Fibroblast of skin of right biceps (primary cell): ENCODE measurements around the gene CARHSP1.
A peak's percentile ranks its signal among the peaks of the same experiment; 100 is the strongest.
"Not testable (repeated sequence)": the region's sequence is repeated elsewhere in the genome, so short reads cannot be mapped to it uniquely, and the experiment has no call there.

ENCODE experiments used
- DNase-seq: peaks from one replicate; pipeline ENCODE4 v3.0.0-alpha.2; 2013

The CARHSP1 gene

DNA sequence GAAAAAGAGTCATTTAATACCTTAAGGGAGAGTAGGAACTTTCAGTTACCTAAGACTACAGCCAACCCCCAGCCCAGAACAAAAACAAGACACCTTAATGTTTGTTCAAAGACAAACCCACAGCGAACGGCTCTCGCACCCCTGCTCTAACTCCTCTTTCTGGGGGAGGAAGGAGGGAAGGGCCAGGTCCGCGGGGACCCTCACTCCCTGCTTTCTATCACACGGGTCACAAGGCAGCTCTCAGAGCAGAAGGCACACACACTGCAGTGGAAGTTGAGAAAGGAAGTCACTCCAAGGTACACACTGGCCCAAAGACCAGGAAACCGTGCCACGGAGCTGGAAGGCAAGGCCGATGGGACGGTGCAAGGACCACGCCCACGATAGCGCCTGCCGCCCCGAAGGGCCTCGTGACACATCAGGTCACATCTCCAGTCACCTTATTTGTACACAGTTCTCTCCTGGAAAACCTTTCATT lies 23.3 kb upstream of the CARHSP1 start:
- no peak for DNase-seq

GRCh38 chr16:8890549-8890921 lies 21.7 kb upstream of the CARHSP1 start:
- DNase-seq: no peak

- no peak for DNase-seq
Measured at GRCh38 chr16:8889893-8890548, 21.2 kb upstream of the CARHSP1 start.

GRCh38 chr16:8888951-8889892 lies 20.4 kb upstream of the CARHSP1 start:
- no peak for DNase-seq

DNA sequence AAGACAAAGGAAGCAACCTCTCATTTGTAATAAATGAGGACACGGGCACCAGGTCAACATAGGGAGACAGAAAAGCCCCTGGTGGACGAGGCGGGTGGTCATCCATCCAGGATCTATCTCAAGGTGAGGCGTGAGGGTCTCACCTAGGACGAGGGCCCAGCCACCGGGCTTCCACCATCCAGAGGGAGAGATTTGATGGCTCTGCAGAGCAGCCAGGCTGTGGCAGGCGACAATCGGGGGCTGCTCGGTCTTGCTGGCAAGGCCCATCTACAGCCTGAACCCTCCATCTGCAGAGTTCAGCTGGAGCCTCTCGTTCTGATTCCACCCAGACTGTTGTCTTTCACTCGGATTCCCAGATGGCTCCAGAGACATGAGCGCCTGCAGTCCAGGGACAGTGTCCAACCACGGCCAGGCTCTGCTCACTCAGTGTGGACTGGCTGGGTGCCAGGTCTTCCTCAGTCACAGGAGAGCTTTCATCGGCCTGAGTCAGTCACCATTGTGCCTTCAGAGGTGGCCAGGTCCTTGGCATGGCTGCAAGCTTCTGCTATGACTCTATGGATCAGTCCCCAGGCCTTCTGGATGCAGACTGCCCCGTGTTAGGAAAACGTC lies 19.2 kb upstream of the CARHSP1 start:
- DNase-seq: peak; percentile 67

- DNase-seq: no peak
Measured at GRCh38 chr16:8887431-8887765, 18.6 kb upstream of the CARHSP1 start.

- no peak for DNase-seq
Measured at GRCh38 chr16:8886593-8887430, 18.0 kb upstream of the CARHSP1 start.

- peak; percentile 36 for DNase-seq
Measured at GRCh38 chr16:8885674-8886592, 17.1 kb upstream of the CARHSP1 start.

DNA sequence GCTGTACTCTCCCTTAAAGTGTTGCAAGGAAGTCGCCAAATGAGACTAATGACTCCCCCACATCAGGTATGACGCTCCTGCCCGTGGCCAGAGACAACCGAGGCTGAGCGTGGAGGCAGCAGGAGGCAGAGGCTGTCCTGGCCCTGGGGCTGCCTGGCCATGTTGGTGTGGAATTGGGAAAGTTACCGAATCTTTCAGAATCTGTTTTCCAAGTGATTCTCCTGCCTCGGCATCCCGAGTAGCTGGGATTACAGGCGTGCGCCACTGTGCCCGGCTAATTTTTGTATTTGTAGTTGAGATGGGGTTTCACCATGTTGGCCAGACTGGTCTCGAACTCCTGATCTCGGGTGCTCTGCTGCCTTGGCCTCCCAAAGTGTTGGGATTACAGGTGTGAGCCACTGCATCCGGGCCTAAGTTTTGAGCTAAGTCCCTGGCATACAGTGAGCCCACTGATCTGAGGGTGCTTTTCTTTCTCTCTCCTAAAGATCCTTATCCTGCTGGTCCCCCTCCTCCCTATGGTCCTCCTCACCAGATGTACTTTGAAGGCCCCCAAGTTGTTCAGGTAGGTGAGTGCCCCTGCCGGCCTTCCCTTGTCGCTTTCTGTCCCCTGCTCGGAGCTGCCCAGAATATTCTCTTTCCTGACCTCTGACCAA lies 14.0 kb upstream of the CARHSP1 start:
- DNase-seq: no peak

- DNase-seq: no peak
Measured at GRCh38 chr16:8882041-8882617, 13.3 kb upstream of the CARHSP1 start, which contains the start of gene LITAFD. Gene LITAFD, plus strand, starts transcription at chr16:8882351. Its CDS starts 2,005 bp downstream, at chr16:8884356.

GRCh38 chr16:8880839-8881510 lies 12.2 kb upstream of the CARHSP1 start:
- DNase-seq: no peak

DNA sequence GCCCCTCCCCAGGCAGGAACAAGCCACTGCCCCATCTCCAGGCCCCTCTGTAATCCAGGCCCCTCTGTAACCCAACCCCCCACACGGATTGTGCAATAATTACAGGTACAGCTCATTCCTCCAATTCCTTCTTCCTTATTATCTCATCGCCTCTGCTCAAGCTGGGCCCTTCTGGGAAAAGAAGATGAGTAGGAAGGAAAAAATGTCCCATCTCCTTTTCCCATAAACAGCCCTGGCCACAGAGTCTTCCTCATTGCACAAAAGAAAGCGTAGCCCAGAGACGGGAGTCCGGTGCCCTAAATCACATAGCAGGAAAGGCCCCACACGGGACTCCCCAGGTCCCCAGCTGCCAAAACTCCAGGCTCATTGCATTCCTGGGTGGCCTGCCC lies 9.7 kb upstream of the CARHSP1 start:
- peak; percentile 94 for DNase-seq

DNA sequence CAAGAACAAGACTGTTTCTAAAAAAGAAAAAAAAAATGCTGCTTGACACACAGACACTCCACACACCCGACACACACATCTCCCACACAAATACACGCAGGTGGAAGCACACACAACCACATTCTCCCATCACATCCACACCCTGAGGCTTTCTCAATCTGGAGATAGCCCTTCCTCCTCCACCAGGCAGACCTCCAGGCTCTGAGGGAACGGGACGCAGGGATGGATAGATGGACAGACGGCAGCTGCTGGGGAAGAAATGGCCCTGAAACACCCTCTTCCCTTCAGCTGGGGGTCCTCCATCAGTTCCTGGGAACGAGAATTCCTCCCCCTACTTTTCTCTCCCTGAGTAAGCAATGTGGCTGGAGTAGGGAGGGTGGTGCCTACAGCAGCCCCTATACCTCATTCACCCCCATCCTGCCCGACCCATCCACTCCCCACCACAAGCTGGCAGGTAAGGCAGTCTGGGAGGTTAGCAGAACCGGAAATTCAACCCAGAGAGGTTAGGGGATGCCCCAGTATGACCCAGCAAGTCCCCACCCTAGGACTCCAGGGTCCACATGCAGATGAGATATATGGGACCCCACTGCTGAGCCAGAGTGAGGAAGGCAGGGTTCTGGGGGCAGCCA lies 9.2 kb upstream of the CARHSP1 start:
- no peak for DNase-seq

- not testable (repeated sequence) for DNase-seq
Measured at GRCh38 chr16:8875317-8875716, 6.5 kb upstream of the CARHSP1 start.

GRCh38 chr16:8874388-8874787 lies 5.6 kb upstream of the CARHSP1 start:
- DNase-seq: peak; percentile 42

DNA sequence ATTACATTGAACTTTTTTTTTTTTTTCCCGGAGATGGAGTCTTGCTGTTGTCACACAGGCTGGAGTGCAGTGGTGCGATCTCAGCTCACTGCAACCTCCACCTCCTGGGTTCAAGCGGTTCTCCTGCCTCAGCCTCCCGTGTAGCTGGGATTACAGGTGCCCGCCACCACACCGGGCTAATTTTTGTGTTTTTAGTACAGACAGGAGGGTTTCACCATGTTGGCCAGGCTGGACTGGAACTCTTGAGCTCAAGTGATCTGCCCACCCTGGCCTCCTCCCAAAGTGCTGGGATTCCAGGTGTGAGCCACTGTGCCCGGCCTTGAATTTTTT lies 5.0 kb upstream of the CARHSP1 start:
- DNase-seq: not testable (repeated sequence)

DNA sequence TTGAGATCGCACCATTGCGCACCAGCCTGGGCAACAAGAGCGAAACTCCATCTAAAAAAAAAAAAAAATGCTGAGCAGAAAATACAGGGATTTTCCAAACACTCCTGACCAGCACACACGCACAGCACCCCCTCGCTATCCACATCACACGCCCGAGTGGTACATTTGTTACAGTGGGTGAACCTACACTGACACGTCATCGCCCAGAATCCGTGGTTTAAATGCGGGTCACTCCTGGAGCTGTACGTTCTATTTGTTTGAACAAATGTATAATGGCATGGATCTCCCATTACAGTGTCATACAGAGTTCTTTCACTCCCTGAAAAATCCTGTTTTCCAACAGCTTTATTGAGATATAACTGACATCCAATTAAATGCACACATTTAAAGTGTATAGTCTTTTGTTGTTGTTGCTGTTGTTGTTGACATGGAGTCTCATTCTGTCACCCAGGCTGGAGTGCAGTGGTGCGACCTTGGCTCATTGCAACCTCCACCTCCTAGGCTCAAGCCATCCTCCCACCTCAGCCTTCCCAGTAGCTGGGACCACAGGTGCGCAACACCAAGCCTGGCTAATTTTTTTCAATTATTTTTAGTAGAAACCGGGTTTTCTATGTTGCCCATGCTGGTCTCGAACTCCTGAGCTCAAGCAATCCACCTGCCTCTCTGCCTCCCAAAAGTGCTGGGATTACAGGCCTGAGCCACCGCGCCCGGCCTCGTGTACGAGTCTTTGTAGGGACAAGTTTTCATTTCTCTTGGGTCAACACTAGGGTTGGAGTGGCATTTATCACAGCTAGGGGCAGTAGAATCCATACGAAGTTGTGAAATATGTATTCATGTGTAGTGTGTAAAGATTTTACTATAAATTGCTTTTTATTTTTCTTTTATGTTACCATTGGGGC lies 4.4 kb upstream of the CARHSP1 start:
- DNase-seq: no peak

DNA sequence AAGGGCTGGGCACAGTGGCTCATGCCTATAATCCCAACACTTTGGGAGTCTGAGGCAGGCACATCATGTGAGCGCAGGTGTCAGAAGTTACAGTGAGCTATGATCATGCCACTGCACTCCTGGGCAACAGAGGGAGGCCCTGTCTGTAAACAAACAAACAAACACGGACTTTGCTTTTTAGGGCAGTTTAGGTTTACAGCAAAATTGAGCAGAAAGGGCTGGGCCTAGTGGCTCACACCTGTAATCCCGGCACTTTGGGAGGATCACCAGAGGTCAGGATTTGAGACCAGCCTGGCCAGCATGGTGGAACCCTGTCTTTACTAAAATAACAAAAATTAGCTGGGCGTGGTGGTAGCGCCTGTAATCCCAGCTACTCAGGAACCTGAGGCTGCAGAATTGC lies 3.3 kb upstream of the CARHSP1 start:
- no peak for DNase-seq

DNA sequence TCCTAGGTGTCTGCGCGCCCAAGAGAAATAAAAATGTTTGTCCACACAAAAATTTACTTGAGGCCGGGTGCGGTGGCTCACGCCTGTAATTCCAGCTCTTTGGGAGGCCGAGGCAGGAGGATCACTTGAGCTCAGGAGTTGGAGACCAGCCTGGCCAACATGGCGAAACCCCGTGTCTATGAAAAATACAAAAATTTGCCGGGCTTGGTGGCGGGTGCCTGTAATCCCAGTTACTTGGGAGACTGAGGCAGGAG lies 1.1 kb upstream of the CARHSP1 start:
- DNase-seq: not testable (repeated sequence)
